ENCODE measurements around the gene CORO2B.
"Not testable (repeated sequence)": the region's sequence is repeated elsewhere in the genome, so short reads cannot be mapped to it uniquely, and the experiment has no call there.

Gene CORO2B

DNA sequence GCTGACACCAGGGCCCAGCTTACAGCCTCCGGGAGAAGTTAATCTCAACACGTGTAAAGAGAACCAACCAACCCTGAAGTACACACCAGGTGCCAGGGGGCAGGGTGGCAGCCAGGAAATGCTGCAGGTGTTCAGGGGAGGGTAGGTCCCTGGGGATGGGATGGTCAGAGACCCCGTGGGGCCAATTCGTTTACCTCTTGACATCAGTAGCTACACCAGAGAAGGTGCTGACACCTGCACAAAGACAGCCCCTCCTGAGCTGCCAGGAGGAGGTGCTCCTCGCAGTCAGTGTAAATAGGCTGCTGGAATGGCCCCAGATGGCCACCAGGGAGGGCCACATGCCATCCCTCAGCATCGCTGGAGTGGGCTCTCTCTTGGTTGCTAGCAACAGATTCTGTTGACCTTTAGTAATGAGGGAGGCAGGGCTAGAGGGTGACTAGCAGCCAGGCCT, 52.8 kb downstream of the CORO2B start:
- no peak for DNase-seq

- DNase-seq: no peak
These were observed 53.3 kb downstream of the CORO2B start for GRCh38 chr15:68632101-68632500.

- no peak for DNase-seq
These were observed 54.7 kb downstream of the CORO2B start for GRCh38 chr15:68633231-68634121.

- DNase-seq: no peak
These were observed 55.3 kb downstream of the CORO2B start for GRCh38 chr15:68634122-68634482.

DNA sequence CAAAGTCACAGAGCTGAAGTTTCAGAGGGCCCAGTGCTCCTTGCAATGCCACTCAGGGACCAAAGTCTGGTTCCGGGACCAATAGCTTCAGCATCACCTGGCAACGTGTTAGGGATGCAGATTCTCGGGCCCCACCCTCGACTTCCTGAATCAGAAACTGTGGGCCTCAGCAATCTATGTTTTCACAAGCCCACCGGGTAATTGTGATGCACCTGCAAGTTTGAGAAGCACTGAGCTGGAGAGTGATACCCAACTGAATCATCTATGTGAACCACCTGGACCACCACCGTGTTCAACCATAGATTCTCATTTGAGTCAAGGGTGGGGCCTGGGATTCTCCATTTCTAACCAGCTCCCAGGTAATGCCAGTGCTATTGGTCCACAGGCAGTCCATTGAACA, 55.7 kb downstream of the CORO2B start:
- DNase-seq: no peak

DNA sequence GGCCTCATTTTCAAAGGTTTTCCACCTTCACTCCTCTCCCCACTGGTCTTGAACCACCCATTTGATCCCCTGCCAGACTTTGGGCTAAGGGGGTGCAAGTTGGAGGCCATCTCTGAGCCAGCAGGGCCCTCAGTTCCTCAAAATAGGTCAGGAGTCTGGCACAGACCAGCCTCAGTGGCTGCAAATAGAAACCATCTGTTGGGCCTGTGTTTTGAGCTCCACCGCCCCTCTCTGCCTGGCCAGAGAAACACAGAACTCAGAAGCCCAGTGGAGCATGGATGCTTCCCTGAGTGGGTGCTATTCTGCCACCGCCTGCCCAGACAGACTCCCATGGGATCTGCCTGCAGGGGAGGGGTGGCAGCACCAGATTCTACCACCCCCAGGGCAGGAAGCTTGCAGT, 56.3 kb downstream of the CORO2B start:
- DNase-seq: no peak

GRCh38 chr15:68636256-68636655, 57.5 kb downstream of the CORO2B start:
- DNase-seq: no peak

DNA sequence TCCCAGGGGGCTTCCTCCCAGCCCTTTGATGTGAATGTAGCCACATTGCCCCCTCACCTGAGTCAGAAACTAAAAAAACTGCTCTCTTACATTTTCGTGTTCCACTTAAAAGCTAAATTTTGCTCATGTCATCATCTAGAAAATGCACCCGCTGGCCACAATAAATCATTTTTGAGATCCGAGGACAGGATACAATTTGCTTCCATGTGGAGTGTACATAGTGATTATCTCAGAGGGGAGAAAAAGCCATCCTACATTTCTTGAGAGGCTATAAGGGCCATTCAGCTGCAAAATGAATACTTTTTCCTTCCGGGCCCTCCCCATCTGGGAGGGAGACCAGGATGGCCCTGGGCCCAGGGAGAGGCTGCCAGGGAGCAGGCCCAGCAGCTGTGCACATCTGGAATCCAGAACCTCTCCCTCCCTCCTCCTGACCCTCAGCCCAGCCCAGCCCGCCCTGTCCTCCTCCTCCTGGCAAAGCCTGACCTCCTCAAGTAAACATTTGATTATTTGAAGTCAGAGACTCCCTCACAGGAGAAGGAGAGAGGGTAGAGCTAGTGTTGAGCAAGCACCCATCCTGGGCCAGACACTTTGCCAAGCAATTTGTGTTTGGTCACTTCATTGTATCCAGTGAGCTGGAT, 59.1 kb downstream of the CORO2B start:
- no peak for DNase-seq

GRCh38 chr15:68638953-68639515, 60.2 kb downstream of the CORO2B start:
- no peak for DNase-seq

DNA sequence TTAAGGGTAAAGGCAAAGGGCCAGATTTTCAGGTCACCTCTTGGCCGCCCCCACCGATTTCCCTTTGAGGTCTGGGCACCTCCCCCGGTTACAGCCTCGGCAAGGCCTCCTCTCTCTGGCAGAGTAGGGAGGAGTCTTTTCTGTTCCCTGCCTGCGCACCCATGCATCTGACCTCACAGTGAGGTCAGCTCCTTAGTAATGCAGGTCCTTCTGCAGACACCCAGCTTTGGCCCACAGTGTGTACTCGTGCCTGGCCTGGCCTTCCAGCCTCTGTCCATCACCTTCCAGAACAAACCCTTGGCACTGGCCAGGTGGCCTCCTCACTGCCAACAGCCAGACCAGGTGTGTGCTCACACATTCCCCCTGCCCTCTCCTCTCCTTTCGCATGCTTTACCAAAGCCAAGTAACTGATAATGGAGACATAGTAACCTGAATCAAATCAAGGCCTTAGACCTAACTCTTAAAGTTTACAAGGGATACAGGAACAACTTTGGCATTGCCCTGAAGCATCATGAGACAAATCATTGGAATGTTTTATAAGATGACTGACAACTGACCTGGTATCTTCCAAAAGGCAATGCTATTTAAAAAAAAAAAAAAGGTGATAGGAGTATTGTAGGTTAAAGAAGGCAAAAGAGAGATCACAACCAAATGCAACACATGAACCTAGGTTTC, 61.3 kb downstream of the CORO2B start:
- no peak for DNase-seq

- DNase-seq: no peak
These were observed 62.1 kb downstream of the CORO2B start for GRCh38 chr15:68640791-68641331.

- DNase-seq: no peak
These were observed 62.6 kb downstream of the CORO2B start for GRCh38 chr15:68641376-68641775.

DNA sequence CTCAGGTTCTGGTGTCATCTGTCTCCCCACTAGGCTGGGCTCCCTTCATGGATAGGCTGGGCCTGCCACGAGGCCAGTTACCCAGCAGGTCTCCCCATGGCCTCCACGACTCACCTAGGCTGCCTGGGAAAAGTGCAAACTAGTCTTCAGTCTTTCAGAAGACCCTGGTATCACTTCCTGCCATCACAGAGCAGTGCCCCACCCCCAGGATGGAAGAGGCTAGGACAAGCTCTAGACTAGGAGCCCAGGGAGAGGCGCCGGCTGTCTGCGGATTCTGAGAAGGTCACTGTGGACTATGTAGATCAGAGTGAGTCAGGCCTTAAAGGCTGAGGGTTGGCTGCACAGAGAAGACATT, 63.7 kb downstream of the CORO2B start:
- no peak for DNase-seq

- DNase-seq: no peak
These were observed 64.5 kb downstream of the CORO2B start for GRCh38 chr15:68643216-68643830.

DNA sequence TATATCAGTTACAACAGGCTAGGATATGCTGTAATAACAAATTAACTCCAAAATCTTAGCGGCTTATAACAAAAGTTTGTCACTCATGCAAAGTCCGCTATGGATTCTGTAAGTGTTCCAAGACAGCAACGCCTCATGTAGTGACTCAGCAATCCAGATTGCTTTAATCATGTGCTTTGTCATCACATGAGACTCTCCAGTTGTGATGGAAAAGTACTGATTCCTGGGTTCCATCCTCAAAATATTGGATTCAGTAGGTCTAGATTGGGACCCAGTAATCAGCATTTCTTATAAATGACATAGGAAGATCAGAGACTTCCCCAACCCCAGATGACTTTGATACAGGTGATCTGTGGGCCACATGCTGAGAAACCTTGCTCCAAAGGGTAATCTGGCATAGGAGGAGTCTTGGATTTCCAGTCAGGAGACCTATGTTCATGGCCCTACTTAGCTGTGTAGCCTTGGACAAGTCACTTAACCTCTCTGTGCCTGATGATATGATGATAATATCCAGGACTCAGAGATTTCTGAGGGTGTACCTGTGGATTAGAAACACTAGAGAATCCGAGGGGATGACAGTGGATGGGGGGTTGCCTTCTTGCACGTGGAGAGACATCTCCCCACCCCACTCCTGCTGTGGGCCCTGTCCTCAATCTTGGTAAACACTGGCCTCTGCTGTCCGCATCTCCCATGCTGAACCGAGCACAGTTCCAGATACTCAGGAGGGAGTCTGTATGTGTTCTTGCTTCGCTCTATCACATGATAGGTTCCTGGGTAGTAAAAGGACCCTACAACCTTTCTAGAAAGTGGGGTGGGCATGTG, 65.5 kb downstream of the CORO2B start:
- DNase-seq: no peak

DNA sequence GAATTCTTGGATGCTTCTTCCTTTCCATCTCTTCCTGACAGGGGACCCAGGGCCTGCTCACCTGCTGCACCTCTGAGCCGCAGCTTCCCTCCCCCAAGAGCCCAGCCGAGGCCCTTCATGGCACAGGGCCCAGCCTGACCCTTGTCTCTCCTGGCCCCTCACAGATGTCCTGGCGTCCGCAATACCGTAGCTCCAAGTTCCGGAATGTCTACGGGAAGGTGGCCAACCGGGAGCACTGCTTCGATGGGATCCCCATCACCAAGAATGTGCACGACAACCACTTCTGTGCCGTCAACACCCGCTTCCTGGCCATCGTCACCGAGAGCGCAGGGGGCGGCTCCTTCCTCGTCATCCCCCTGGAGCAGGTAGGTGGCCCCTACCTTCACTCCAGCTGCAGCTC, 66.2 kb downstream of the CORO2B start:
- DNase-seq: no peak

GRCh38 chr15:68646156-68646555, 67.4 kb downstream of the CORO2B start:
- no peak for DNase-seq

DNA sequence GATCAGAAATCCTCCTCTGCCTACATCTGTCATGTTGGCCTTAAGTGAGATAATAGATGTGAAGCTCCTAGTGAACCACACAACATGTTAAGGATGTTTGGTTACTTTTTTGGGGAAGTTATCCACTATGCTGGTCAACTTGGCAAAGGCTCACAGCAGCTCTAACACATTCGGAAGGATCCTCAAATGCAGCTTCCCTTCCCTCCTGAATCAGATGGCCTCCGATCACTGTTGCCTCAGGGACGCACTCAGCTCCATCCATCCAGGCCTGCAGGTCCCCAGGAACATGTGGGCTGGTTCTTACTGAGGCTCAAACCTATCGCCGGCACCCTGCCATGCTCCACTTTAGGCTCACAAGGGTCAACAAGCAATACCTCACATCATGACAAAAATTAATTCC, 67.9 kb downstream of the CORO2B start:
- no peak for DNase-seq

GRCh38 chr15:68647361-68647760, 68.6 kb downstream of the CORO2B start:
- DNase-seq: not testable (repeated sequence)

GRCh38 chr15:68650901-68651709, 72.3 kb downstream of the CORO2B start:
- DNase-seq: no peak

GRCh38 chr15:68651916-68652525, 73.2 kb downstream of the CORO2B start:
- DNase-seq: no peak

Data from GDM1 (cell line).